Body of pancreas (tissue), 4 donors: ENCODE measurements around the gene TFB1M. TPM values are rescaled to one million over a fixed set of nuclear protein-coding genes. Genes with fewer than 3 reads are reported as not detected.
A peak's percentile ranks its signal among the peaks of the same experiment; 100 is the strongest.

Source experiments
- ATAC-seq: fragments of 150-250 bp; one replicate; pipeline ENCODE4 v1.9.1; 2016
- DNase-seq, 4 donors: peaks; one replicate each; pipeline ENCODE4 v3.0.0-alpha.2; 2019
- H3K27ac ChIP-seq, 4 donors: fragments of 200-600 bp; sonication (generic); 1 replicate in 3 of 4; 2 replicates in 1 of 4; pipeline versions ENCODE4 v1.5.1 to v1.6.1; 2016 to 2019; ENCODE audit warnings: mild to moderate bottlenecking in 1 of 4, mixed read lengths in 1 of 4, moderate library complexity in 1 of 4
- H3K27me3 ChIP-seq, 2 donors: fragments of 200-600 bp; sonication (generic); one replicate each; pipeline ENCODE4 v1.6.0; 2016; ENCODE audit warnings: mild to moderate bottlenecking in 1 of 2
- H3K36me3 ChIP-seq, 2 donors: fragments of 200-600 bp; sonication (generic); replicated peaks in 1 of 2; 2 replicates each; pipeline ENCODE4 v1.5.1; 2016; ENCODE audit warnings: low read depth in 2 of 2; ENCODE audit not compliant: insufficient read depth in 1 of 2
- H3K4me1 ChIP-seq: fragments of 200-600 bp; sonication (generic); one replicate; pipeline ENCODE4 v1.6.0; 2016
- H3K4me3 ChIP-seq, 2 donors: fragments of 200-600 bp; sonication (generic); 1 replicate in 1 of 2; 2 replicates in 1 of 2; pipeline ENCODE4 v1.5.1; 2016 to 2019
- H3K9me3 ChIP-seq, 3 donors: fragments of 200-600 bp; sonication (generic); 1 replicate in 2 of 3; 2 replicates in 1 of 3; pipeline ENCODE4 v1.5.1; 2016
- POLR2A ChIP-seq, 3 donors: fragments of 450-650 bp; IDR thresholded peaks; one replicate each; pipeline ENCODE4 v1.6.1; 2016; ENCODE audit warnings: antibody characterized with exemption in 3 of 3, mild to moderate bottlenecking in 2 of 3
- WGBS, 2 donors: methylation state at CpG; one replicate each; pipeline ENCODE4 v1.1.5; 2017; 5-methylcytosine and 5-hydroxymethylcytosine counted together
- intact Hi-C: fragments of 100-400 bp; cut with DNase I; formaldehyde crosslinking; loops from one replicate; pipeline ENCODE4 v1.15.1; 2023
- total RNA-seq, 2 donors: library from RNA; depleted of rRNA; stranded (reverse); fragments of >200 nt; gene quantifications; one replicate each; pipeline ENCODE4 v1.1.0, GENCODE V29; 2016
- TF ChIP-seq, protein P1 (sequence below), 7 experiments: fragments of 450-650 bp in 4 of 7; fragments of 200-600 bp in 3 of 7; sonication (generic) in 3 of 7; IDR thresholded peaks; one replicate each; pipeline ENCODE4 v1.5.1; 2016 to 2019; ENCODE audit warnings: antibody characterized with exemption in 7 of 7

Gene TFB1M
- total RNA-seq, 2 donors from 2014 or later = 8.8 to 9.9 TPM

- WGBS, 2 donors = 89 to 95% methylated on average over 19 of the region's 19 CpGs
- Histone ChIP-seq H3K4me1 (no peaks in the 10 kb centered on the region), H3K4me3 (no peak overlapping the region), H3K27me3 (no peaks in the 10 kb centered on the region), H3K9me3 (no peaks in the 10 kb centered on the region), H3K27ac (no peak overlapping the region), H3K36me3 (no peaks in the 10 kb centered on the region)
- DNase-seq (no peak), ATAC-seq (no peak)
- TF ChIP-seq, protein P1, sequence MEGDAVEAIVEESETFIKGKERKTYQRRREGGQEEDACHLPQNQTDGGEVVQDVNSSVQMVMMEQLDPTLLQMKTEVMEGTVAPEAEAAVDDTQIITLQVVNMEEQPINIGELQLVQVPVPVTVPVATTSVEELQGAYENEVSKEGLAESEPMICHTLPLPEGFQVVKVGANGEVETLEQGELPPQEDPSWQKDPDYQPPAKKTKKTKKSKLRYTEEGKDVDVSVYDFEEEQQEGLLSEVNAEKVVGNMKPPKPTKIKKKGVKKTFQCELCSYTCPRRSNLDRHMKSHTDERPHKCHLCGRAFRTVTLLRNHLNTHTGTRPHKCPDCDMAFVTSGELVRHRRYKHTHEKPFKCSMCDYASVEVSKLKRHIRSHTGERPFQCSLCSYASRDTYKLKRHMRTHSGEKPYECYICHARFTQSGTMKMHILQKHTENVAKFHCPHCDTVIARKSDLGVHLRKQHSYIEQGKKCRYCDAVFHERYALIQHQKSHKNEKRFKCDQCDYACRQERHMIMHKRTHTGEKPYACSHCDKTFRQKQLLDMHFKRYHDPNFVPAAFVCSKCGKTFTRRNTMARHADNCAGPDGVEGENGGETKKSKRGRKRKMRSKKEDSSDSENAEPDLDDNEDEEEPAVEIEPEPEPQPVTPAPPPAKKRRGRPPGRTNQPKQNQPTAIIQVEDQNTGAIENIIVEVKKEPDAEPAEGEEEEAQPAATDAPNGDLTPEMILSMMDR (IDR thresholded peaks at IDR 0.05) = no peak
- no peak for TF ChIP-seq POLR2A (IDR thresholded peaks at IDR 0.05)
- intact Hi-C loops = no loop called here
Measured at GRCh38 chr6:155240905-155241600, 73.2 kb downstream of the TFB1M start.

DNA sequence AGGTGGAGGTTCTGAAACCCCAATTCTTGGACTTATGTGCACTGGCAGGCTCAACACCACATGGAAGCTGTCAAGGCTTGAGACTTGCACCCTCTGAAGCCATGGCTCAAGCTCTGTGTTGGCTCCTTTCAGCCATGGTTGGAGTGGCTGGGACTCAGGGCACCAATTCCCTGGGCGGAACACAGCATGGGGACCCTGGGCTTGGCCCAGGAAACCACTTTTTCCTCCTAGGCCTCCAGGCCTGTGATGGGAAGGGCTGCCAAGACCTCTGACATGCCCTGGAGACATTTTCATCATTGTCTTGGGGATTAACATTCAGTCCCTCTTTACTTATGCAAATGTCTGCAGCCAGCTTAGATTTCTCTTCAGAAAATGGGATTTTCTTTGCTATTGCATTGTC is 76.7 kb downstream of the TFB1M start:
- no peaks in the 10 kb centered on the region for H3K9me3 ChIP-seq
- H3K36me3 ChIP-seq = no peaks in the 10 kb centered on the region
- no peak for DNase-seq
- H3K27ac ChIP-seq = no peak overlapping the region
- 92% methylated on average over 1 of the region's 1 CpG; no CpG with 5 or more reads in 1 of the 2 donors for WGBS, 2 donors
- TF ChIP-seq, protein P1 (IDR thresholded peaks at IDR 0.05) = no peak
- TF ChIP-seq POLR2A (IDR thresholded peaks at IDR 0.05) = no peak
- intact Hi-C loops = no loop called here
- H3K27me3 ChIP-seq = no peaks in the 10 kb centered on the region
- no peak overlapping the region for H3K4me3 ChIP-seq
- H3K4me1 ChIP-seq = peaks cover 10% of the 10 kb centered on the region
- ATAC-seq = no peak

GRCh38 chr6:155235087-155235486 is 79.2 kb downstream of the TFB1M start:
- Histone ChIP-seq H3K27me3 (no peaks in the 10 kb centered on the region), H3K36me3 (no peaks in the 10 kb centered on the region), H3K4me1 (peaks cover 10% of the 10 kb centered on the region), H3K4me3 (no peak overlapping the region), H3K27ac (peak overlapping the region in 1 of 4 donors; percentile 17), H3K9me3 (no peaks in the 10 kb centered on the region)
- 26 to 32% methylated on average over 5 of the region's 5 CpGs for WGBS, 2 donors
- no peak for TF ChIP-seq POLR2A (IDR thresholded peaks at IDR 0.05)
- TF ChIP-seq, protein P1 (IDR thresholded peaks at IDR 0.05) = no peak
- peak; percentile 33 for ATAC-seq
- intact Hi-C loops = no loop called here
- DNase-seq = peak in 3 of 4 donors; percentile 8 to 62 (median 29)

DNA sequence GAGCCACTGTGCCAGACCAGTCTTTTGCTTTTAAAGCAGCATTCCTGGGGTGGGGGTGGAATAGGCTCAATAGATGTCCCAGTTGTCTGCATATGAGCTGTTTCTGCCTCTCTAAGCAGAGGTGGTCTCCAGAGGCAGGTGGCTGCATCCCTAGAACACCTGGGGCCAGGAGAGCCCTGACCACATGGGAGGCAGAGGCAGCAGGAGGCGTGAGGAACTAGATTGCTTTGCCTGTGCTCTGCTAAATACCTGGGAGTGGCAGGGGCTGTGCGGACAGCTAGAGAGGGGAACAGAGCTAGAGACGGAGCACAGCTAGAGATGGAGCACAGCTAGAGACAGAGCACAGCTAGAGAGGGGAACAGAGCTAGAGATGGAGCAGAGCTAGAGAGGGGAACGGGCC is 79.6 kb downstream of the TFB1M start:
- TF ChIP-seq POLR2A (IDR thresholded peaks at IDR 0.05) = no peak
- TF ChIP-seq, protein P1 (IDR thresholded peaks at IDR 0.05) = no peak
- intact Hi-C loops = no loop called here
- H3K9me3 ChIP-seq = no peaks in the 10 kb centered on the region
- no peak for ATAC-seq
- no peaks in the 10 kb centered on the region for H3K36me3 ChIP-seq
- no peaks in the 10 kb centered on the region for H3K27me3 ChIP-seq
- 81% methylated on average over 4 of the region's 4 CpGs for WGBS, 2 donors
- H3K4me1 ChIP-seq = peaks cover 10% of the 10 kb centered on the region
- no peak for DNase-seq
- no peak overlapping the region for H3K27ac ChIP-seq
- no peak overlapping the region for H3K4me3 ChIP-seq

DNA sequence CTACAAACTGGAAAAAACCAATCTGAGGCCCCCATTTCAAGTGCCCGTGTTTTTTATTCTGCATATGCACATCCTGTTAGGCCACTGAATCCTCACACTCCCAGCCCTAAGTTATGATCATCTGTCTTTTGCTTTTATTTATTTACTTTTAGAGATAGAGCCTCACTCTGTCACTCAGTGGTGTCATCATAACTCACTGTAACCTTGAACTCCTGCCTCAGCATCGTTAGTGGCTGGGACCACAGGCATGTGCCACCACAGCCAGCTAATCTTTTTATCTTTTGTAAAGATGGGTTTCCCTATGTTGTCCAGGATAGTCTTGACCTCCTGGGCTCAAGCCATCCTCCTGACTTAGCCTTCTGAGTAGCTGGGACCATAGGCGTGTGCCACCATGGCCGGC is 80.1 kb downstream of the TFB1M start:
- H3K27me3 ChIP-seq = no peaks in the 10 kb centered on the region
- no peak overlapping the region for H3K4me3 ChIP-seq
- ATAC-seq = no peak
- no peaks in the 10 kb centered on the region for H3K36me3 ChIP-seq
- H3K27ac ChIP-seq = no peak overlapping the region
- no peak for TF ChIP-seq POLR2A (IDR thresholded peaks at IDR 0.05)
- TF ChIP-seq, protein P1 (IDR thresholded peaks at IDR 0.05) = no peak
- no peak for DNase-seq
- H3K9me3 ChIP-seq = no peaks in the 10 kb centered on the region
- intact Hi-C loops = no loop called here
- H3K4me1 ChIP-seq = peaks cover 10% of the 10 kb centered on the region
- WGBS, 2 donors = 91 to 98% methylated on average over 3 of the region's 4 CpGs
